Peyer's patch (tissue), 4 donors: ENCODE results near the gene LZTS2.

Source experiments
- POLR2A ChIP-seq, 2 donors: fragments of 450-650 bp; IDR thresholded peaks; one replicate each; pipeline ENCODE4 v1.5.1; 2017; ENCODE audit warnings: antibody characterized with exemption in 2 of 2, mild to moderate bottlenecking in 2 of 2, moderate library complexity in 2 of 2
- TF ChIP-seq, protein P1 (sequence below), 6 experiments: fragments of 450-650 bp in 4 of 6; fragments of 200-600 bp in 2 of 6; sonication (generic) in 1 of 6; IDR thresholded peaks; one replicate each; pipeline ENCODE4 v1.5.1; 2017 to 2019; ENCODE audit warnings: antibody characterized with exemption in 6 of 6, mild to moderate bottlenecking in 3 of 6, moderate library complexity in 1 of 6

GRCh38 chr10:100976906-100977305 lies 22.7 kb upstream of the LZTS2 start:
- no peak for TF ChIP-seq POLR2A (IDR thresholded peaks at IDR 0.05)
- TF ChIP-seq, protein P1, sequence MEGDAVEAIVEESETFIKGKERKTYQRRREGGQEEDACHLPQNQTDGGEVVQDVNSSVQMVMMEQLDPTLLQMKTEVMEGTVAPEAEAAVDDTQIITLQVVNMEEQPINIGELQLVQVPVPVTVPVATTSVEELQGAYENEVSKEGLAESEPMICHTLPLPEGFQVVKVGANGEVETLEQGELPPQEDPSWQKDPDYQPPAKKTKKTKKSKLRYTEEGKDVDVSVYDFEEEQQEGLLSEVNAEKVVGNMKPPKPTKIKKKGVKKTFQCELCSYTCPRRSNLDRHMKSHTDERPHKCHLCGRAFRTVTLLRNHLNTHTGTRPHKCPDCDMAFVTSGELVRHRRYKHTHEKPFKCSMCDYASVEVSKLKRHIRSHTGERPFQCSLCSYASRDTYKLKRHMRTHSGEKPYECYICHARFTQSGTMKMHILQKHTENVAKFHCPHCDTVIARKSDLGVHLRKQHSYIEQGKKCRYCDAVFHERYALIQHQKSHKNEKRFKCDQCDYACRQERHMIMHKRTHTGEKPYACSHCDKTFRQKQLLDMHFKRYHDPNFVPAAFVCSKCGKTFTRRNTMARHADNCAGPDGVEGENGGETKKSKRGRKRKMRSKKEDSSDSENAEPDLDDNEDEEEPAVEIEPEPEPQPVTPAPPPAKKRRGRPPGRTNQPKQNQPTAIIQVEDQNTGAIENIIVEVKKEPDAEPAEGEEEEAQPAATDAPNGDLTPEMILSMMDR (IDR thresholded peaks at IDR 0.05): no peak
